ENCODE results near the gene GRN. TPM values are rescaled to one million over a fixed set of nuclear protein-coding genes. Genes with fewer than 3 reads are reported as not detected.

GRN gene
- total and polyA plus RNA-seq, 2 of the 13 experiments (the other 11 are each of a cell fraction or from before 2014, with no cell fraction given): 86.6 to 143 TPM

DNA sequence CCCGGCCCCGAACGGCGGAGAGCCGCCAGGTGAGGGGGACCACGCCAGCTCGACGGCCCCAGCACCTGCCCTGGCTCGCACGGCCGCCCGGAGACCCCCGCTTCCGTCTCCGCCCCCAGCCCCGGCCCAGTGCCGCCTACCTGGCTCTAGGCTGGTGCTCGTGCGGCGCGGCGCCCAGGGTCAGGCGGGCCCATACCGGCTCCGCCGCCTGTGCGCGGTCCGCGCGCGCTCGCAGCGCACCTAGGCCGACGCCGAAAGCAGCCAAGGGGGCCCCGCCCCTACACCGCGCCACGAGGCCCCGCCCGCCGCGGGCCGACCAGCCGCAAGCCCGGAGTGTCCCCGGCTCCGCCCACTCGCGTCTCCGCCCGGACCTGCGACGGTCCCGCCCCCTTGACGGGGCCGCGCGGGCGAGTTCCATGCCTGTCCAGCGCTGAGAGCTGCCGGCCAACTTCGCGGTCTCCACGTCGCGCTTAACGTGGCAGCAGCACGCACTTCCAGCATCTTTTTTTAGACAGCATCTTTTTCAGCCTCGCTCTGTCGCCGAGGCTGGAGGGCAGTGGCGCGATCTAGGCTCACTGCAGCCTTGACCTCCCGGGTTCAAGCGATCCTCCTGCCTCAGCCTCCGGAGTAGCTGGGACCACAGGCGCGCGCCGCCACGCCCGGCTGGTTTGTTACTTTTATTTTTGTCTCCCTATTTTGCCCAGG is 20.4 kb upstream of the GRN start, which contains the start of gene SLC25A39 (continued):
- TF ChIP-seq, protein P1, sequence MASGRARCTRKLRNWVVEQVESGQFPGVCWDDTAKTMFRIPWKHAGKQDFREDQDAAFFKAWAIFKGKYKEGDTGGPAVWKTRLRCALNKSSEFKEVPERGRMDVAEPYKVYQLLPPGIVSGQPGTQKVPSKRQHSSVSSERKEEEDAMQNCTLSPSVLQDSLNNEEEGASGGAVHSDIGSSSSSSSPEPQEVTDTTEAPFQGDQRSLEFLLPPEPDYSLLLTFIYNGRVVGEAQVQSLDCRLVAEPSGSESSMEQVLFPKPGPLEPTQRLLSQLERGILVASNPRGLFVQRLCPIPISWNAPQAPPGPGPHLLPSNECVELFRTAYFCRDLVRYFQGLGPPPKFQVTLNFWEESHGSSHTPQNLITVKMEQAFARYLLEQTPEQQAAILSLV (CRISPR knock-in tag; IDR thresholded peaks at IDR 0.05; ENCODE audit: borderline replicate concordance): peak; percentile 62; the same call in 1 of the 2 replicates
- peak; percentile 41; the same call in 1 of the 2 replicates for TF ChIP-seq DMAP1 (CRISPR knock-in tag; IDR thresholded peaks at IDR 0.05)
- TF ChIP-seq ZNF589 (CRISPR knock-in tag; conservative IDR thresholded peaks at IDR 0.05): 0 out of 2 replicates have a peak, but pooled peaks have one; percentile 55
- peak; percentile 63; the same call in 1 of the 2 replicates for TF ChIP-seq ZFP82 (CRISPR knock-in tag; IDR thresholded peaks at IDR 0.05; ENCODE audit: borderline replicate concordance)
- TF ChIP-seq SAP130 (CRISPR knock-in tag; IDR thresholded peaks at IDR 0.05; ENCODE audit: low read depth): peak; percentile 96
- TF ChIP-seq SIN3B (IDR thresholded peaks at IDR 0.05; ENCODE audit: low read length): no peak
- TF ChIP-seq PRMT3 (CRISPR knock-in tag; IDR thresholded peaks at IDR 0.05; ENCODE audit: borderline replicate concordance, low read depth): peak; percentile 78; the same call in 1 of the 2 replicates
- peak; percentile 69 for TF ChIP-seq GABPB1 (CRISPR knock-in tag; IDR thresholded peaks at IDR 0.05)
- 0 out of 2 replicates have a peak, but pooled peaks have one; percentile 65 for TF ChIP-seq ZNF253 (CRISPR knock-in tag; IDR thresholded peaks at IDR 0.05; ENCODE audit: borderline replicate concordance)
- no peak for TF ChIP-seq ZNF317 (CRISPR knock-in tag; IDR thresholded peaks at IDR 0.05)
- peak; percentile 89; the same call in 1 of the 2 replicates for TF ChIP-seq SPEN (CRISPR knock-in tag; IDR thresholded peaks at IDR 0.05; ENCODE audit: low read depth)
- peak; percentile 74 for TF ChIP-seq SALL1 (CRISPR knock-in tag; IDR thresholded peaks at IDR 0.05)
- 0 out of 2 replicates have a peak, but pooled peaks have one; percentile 46 for TF ChIP-seq ESRRA (CRISPR knock-in tag; IDR thresholded peaks at IDR 0.05; ENCODE audit: low read depth)
- no peak for TF ChIP-seq WIZ (CRISPR knock-in tag; IDR thresholded peaks at IDR 0.05)
- TF ChIP-seq ZNF543 (CRISPR knock-in tag; IDR thresholded peaks at IDR 0.05): peak; percentile 25; the same call in 1 of the 2 replicates
- TF ChIP-seq ELF3 (CRISPR knock-in tag; IDR thresholded peaks at IDR 0.05): 0 out of 2 replicates have a peak, but pooled peaks have one; percentile 60
- TF ChIP-seq RORA (CRISPR knock-in tag; IDR thresholded peaks at IDR 0.05): no peak
- 0 out of 2 replicates have a peak, but pooled peaks have one; percentile 89 for TF ChIP-seq CCDC6 (CRISPR knock-in tag; IDR thresholded peaks at IDR 0.05)
- peak; percentile 71 for TF ChIP-seq RAD21 (CRISPR knock-in tag; IDR thresholded peaks at IDR 0.05)
- TF ChIP-seq ZBTB33 (CRISPR knock-in tag; IDR thresholded peaks at IDR 0.05): peak; percentile 64; the same call in 1 of the 2 replicates
- TF ChIP-seq, protein P2, sequence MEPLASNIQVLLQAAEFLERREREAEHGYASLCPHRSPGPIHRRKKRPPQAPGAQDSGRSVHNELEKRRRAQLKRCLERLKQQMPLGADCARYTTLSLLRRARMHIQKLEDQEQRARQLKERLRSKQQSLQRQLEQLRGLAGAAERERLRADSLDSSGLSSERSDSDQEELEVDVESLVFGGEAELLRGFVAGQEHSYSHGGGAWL (CRISPR knock-in tag; IDR thresholded peaks at IDR 0.05): peak; percentile 58; the same call in 1 of the 2 replicates
- TF ChIP-seq KLF16 (CRISPR knock-in tag; IDR thresholded peaks at IDR 0.05): peak in 1 of 2 experiments; percentile 54; a peak in 2 of 4 replicates
- TF ChIP-seq ZNF10 (CRISPR knock-in tag; IDR thresholded peaks at IDR 0.05; ENCODE audit: borderline replicate concordance, low read depth): 0 out of 2 replicates have a peak, but pooled peaks have one; percentile 40
- TF ChIP-seq ZBTB20 (CRISPR knock-in tag; IDR thresholded peaks at IDR 0.05; ENCODE audit: borderline replicate concordance, low read depth): no peak; the same call in 1 of the 2 replicates
- TF ChIP-seq SNAPC5 (CRISPR knock-in tag; IDR thresholded peaks at IDR 0.05; ENCODE audit: borderline replicate concordance): no peak
- TF ChIP-seq ZFX (CRISPR knock-in tag; IDR thresholded peaks at IDR 0.05; ENCODE audit: low read depth): peak; percentile 95
